GM21526 (cell line): ENCODE measurements around the gene FAM210A.

Experiments used
- ATAC-seq: cut with Tn5 transposase; IDR thresholded peaks from one replicate; pipeline ENCODE4 v1.9.1; 2021; ENCODE audit warnings: moderate library complexity; ENCODE audit not compliant: unreplicated experiment, low FRiP score

The FAM210A gene

DNA sequence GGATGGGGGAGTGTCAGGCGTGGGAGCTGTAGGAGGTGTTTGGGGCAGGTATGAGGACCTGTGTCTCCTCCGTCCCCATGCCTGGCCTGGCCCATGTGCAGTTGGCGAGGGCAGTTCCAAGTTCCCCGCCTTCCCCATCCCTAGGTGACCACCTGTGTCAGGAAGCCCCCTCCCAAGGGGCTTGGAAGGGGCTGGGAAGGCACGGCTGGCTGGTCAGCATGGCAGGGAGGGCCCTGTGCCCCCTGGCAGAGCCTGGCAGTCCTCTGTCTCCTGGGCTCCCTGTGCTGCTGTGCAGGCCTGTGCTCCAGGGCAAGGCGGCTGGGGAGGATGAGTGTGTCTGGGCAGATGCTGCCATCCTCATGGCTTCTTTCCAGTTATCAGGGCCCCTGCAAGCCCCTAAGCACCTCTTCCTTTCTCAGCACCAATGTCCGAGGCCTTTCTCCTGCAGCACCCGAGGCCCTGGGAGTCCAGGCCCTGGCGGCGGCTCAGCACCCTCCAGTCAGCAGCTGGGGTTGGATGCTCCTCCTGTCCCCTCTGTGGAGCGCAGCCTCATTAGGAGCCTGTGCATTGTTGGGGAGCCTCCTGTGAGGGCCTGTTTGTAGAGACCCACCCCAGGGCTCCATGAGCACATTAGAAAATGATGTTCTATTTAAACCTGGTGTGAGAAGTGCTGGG, 101.7 kb downstream of the FAM210A start:
- no peak for ATAC-seq

- no peak for ATAC-seq
These were observed 102.5 kb downstream of the FAM210A start for GRCh38 chr18:13623871-13624270.

DNA sequence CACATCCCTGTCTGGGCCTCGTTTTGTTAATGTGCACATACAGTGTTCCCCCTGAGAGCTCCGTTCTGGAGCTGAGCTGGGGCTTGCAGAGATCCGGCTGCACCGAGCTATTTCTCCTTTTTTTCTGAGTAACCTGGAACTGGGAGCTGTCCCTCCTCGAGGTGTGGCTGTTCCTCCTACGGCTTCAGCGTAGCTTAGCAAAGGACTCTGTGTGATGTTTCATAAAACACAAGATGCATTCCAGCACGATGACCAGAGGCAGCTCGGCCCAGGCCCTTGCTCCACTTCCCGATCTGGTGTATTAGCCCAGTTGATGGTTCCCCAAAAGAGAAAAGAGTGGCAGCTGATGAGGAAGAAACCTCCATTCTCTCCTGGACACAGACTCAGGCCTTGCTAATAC, 103.0 kb downstream of the FAM210A start:
- no peak for ATAC-seq

- ATAC-seq, result no peak
These were observed 103.6 kb downstream of the FAM210A start for GRCh38 chr18:13622751-13623150.

DNA sequence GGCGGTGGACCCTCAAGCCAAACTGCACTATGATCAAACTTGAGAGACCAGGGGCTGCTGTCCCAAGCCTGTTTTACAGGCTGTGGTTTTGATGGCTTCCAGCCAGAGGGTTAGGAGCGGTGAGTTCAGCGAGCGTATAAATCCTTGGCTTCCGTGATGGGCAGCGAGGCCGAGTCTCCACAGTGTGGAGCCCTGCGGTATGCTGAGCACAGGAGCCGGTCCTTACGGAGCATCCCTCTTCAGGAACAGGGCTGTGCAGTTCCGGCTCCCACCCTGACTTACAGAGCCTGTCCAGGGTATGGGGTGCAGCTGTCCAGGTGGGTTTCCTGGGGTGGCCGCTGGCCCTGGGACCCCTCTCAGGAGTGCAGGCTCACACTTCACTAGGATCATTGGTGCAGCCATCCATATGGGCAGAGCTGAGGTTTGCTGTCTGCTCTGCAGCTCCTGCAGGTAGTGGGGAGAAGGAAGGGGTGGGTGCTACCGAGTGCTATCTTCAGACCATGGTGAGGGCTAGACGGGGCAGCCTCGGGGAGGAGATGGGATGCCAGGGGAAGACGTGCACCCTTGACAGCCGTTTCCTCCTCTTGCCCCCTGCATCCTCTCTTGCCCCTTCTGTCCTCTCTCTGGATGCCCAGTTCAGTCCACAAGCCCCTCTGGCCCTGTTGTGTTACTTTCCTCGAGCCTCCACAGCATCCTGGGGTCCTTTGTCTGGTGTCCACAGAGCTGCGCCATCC, 104.3 kb downstream of the FAM210A start:
- no peak for ATAC-seq

DNA sequence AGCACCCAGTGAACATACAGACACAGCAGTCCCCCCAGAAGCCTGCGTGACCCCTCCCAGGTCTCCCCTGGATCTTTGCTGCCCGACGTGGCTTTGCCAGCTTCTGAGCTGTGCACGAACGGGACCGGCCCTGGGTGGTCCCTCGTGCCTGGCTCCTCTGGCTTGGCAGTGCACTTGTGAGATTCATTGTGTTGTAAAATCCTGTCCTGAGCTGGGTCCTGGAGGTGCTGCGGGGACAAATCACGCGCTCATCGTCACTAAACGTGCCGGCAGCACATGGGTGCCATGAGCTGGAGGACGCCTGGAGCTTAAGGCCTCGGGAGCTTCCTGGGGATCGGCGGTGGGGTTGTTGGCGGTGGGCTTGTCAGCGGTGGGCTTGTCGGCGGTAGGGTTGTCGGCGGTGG, 104.9 kb downstream of the FAM210A start:
- ATAC-seq, result no peak

DNA sequence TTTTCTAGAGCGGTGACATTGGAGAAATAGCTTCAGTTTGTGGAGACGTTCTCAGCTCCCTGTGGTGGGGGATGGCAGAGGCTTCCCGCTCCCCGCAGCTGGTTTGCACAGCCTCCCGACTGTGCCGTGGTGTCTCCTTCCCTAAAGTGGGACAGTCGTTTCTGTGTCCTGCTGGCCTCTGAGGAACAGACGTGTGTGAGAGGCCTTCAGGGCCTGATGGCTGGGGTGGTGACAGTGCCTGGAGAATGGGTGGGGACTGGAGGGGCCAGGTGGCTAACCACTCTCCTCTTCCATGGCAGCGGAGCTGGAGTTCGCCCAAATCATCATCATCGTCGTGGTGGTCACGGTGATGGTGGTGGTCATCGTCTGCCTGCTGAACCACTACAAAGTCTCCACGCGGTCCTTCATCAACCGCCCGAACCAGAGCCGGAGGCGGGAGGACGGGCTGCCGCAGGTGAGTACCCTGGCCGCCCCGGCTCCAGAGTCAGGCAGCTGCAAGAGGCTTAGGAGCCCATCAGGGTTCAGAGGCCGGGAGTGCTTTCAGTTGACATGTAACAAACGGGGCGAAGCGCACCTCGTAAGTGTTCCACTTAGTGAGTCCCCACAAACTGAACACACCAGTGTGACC, 105.4 kb downstream of the FAM210A start:
- no peak for ATAC-seq

GRCh38 chr18:13620206-13620672, 106.1 kb downstream of the FAM210A start:
- ATAC-seq, result no peak

GRCh38 chr18:13619505-13620205, 106.7 kb downstream of the FAM210A start:
- ATAC-seq, result no peak

DNA sequence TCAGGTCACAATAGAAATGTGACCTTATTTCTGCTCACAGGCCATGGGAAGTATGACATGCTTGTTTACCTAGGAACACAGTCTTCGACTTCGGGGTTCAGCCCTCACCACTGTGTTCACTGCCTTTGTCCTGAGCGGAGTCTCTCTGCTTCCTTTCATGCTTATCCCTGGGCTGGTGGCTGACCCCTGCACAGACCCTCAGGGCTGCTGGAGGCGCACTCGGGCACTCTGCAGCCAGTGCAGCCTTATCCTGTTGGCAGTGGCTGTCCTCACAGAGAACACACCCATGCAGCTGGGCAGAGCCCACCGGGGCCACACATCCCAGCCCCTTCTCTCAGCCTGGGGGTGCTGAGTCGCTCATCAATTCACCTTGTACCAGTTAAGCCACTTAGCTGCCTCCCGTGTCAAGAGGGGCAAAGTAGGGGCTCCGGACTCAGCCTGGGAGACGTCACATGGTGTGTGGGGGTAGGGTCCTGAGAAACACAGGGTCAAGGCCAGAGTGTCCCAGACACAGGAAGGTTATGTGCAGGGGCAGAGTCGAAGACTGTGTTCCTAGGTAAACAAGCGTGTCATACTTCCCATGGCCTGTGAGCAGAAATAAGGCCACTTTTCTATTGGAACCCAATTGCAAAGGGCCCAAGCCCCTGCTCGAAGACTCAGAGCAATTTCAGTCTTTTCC, 107.5 kb downstream of the FAM210A start:
- no peak for ATAC-seq

- ATAC-seq, result no peak
These were observed 108.4 kb downstream of the FAM210A start for GRCh38 chr18:13617826-13618515.

DNA sequence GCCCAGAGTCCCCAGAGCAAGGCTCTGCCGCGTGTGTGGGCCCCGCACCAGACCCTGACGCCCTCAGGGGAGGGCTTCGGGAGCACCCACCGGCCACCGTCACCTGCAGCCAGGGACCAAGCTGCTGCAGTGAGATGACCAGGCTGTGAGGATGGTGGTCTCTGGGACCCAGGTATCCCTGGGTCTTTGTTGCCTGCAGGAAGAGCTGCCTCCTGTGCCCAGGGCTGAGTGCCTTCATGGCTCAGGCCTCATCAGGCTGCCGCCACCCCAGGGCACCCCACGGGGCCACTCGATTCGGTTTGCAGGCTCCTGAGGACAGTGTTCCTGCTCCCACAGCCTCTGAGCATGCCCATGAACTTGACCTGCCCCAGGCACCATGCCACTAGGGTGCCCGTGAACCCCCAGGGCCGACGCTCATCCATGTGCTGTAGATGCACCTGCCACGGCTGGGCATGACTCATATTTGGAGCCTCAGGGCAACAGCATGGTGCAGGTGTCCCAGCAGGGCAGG, 109.8 kb downstream of the FAM210A start:
- ATAC-seq, result no peak

- no peak for ATAC-seq
These were observed 110.3 kb downstream of the FAM210A start for GRCh38 chr18:13616041-13616440.

DNA sequence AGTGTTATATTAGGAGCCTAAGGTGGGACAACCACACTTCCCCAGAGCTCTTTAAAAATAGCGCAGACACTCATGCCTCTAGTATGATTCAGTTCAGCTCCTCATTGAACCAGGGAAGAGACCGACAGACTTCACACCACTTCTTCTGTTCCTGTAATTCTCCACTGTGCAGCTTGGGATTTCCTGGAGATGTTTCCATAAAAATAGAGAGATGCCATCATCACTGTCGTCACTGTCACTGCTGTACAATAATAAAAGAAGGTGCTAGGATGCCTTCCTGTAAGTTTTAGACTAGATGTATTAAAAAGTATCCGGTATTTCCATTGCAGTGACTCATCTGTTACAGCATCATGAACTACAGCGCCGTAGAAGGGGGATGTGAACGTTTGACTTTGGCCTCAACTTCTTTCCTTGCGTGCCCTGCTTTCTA, 110.9 kb downstream of the FAM210A start:
- no peak for ATAC-seq

DNA sequence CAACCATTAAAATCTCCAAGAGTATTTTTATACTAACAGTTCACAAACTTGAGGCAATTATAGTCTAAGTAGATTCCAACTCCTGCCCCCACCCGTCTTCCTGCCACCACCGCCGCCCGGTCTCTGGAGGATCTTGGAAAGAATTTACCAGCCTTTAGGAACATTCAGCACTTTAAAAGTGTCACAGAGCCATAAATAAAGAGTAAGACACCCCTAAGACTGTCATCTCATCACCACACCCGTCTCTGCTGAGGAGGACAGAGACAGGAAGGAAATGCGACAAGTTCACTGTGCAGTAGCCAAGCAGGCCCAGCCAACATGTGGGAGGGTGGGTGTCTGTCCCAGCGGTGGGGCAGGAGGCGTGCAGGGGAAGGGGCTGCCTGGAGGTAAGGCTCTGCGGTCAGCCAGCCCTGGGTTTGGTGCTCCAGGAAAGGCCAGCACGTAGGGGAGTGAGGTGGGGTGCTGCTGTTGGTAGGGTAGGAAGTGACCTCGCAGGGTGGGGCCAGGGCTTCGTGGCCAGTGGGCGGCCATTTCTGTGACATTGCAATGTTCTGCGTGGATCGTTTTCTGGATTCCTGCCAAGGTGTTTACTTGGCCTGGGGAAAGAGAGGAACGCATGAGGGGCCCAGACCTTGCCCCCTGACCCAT, 111.6 kb downstream of the FAM210A start:
- ATAC-seq, result no peak

DNA sequence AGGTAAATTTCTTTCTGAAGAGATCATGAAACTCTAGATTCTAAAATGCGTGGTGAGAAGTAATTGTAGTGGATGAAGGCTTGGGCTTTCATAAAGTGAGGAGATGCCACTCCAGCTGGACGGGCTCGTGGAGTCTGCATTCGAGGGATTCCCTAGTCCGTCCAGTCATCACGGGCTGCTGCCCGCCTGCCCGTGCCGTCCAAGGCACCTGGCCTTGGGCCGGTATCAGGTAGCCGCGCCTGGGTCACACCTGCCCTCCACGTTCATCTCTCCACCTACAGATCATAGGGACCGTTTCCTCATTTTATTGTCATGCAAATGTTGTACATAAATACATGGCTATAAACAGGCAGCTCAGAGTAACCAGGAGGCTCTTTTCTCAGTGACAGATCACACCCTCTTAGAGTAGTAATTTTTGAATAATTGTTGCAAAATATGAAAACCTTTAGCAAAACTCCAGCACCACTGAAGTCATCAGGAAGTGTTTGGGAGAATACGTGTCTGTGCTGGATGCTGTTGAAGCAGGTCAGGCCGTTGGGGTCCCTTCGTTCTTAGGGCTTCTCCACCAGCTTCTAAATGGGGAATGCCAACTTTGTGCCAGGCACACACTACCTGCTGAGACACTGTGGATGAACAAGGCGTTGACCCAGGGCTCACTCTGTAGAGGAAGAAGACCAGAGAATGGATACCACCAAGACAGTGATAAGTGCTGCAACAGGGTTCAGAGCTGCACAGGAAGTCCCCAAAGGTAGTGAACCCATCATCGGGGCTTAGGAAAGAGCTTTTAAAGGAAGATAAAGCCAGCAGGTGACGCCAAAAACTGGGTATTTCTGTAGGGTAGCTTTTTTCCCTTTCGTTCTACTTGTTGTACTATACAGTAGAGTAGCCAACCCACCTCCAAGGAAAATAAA, 112.5 kb downstream of the FAM210A start:
- no peak for ATAC-seq
